Measurements from ENCODE around the gene MICAL3.
"Not testable (repeated sequence)": the region's sequence is repeated elsewhere in the genome, so short reads cannot be mapped to it uniquely, and the experiment has no call there.

MICAL3 gene

DNA sequence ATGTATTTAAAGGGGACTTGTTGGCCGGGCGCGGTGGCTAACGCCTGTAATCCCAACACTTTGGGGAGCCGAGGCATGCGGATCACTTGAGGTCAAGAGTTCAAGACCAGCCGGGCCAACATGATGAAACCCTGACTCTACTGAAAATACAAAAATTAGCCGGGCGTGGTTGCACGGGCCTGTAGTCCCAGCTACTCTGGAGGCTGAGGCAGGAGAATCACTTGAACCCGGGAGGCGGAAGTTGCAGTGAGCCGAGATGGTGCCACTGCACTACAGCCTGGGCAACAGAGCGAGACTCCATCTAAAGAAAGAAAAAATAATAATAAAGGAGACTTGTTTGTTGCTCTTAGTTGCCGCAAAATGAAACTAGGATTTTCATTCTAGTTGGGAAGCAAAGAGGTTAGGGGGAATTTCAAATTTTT is 22.5 kb downstream of the MICAL3 start:
- H3K27me3 ChIP-seq (ENCODE audit: control insufficient read depth in 5 of 5, insufficient read depth in 4 of 5, low read length in 5 of 5); H3K9me3 ChIP-seq (ENCODE audit: control insufficient read depth in 5 of 5, low read length in 5 of 5); H3K36me3 ChIP-seq (ENCODE audit: control insufficient read depth in 5 of 5, insufficient read depth in 5 of 5, low read length in 5 of 5): not testable (repeated sequence)
- Histone ChIP-seq H3K27ac (ENCODE audit: low read depth, low read length) (peak overlapping the region; percentile 90), H3K9ac (ENCODE audit: low read length in 5 of 5) (peak overlapping the region in 1 of 5 donors; percentile 89), H3K4me3 (ENCODE audit: low read depth in 1 of 5, low read length in 5 of 5) (peak overlapping the region; percentile 79 to 90 (median 80)), H3K4me1 (ENCODE audit: control insufficient read depth in 5 of 5, insufficient read depth in 5 of 5, low read length in 5 of 5) (peaks cover 0 to 16% (median 14%) of the 10 kb centered on the region in 5 donors)

DNA sequence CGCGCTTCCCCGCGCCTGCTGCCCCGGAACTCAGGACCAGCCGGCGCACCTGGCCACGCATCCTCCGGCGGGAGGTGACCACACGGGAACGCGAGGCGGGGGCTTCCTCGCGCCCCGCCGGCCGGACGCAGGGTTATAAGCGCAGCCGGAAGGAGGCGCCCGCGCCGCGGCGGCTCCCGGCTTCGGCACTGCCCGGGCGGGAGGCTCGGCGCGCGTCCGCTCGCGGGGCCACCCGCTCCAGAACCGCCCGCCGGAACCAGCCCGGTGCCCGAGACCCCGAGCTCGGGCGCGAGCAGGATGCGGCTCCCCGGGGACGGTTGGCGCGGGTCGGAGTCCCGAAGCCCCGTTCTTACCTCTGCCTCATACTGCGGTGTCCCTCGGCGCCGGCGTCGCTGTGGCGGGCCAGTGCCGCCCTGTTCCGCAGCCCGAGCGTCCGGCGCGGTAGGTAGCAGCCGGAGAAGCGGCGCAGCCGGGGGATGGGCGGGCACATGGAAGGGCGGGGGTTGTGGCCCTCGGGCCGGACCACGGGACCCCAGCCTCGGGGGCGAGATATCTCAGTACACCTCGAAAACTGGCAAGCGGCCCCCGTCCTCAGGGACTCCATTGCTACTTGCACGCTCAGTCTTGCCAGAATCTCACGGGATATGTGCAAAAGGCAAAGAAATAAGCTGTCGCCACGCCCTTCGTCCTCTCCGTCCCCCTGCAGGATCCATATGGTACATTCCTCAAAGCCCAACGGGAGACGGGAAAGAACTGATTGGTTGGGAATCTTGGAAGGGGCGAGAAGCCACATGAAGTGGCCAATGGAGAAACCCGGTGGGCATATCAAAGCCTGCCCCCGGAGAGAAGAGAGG is 23.1 kb downstream of the MICAL3 start:
- Histone ChIP-seq H3K4me1 (ENCODE audit: control insufficient read depth in 5 of 5, insufficient read depth in 5 of 5, low read length in 5 of 5) (peaks cover 0 to 16% (median 14%) of the 10 kb centered on the region in 5 donors), H3K36me3 (ENCODE audit: control insufficient read depth in 5 of 5, insufficient read depth in 5 of 5, low read length in 5 of 5) (no peaks in the 10 kb centered on the region), H3K9ac (ENCODE audit: low read length in 5 of 5) (peak overlapping the region; percentile 68 to 89 (median 79)), H3K4me3 (ENCODE audit: low read depth in 1 of 5, low read length in 5 of 5) (peak overlapping the region; percentile 79 to 90 (median 80)), H3K27ac (ENCODE audit: low read depth, low read length) (peak overlapping the region; percentile 90), H3K9me3 (ENCODE audit: control insufficient read depth in 5 of 5, low read length in 5 of 5) (no peaks in the 10 kb centered on the region), H3K27me3 (ENCODE audit: control insufficient read depth in 5 of 5, insufficient read depth in 4 of 5, low read length in 5 of 5) (no peaks in the 10 kb centered on the region)

DNA sequence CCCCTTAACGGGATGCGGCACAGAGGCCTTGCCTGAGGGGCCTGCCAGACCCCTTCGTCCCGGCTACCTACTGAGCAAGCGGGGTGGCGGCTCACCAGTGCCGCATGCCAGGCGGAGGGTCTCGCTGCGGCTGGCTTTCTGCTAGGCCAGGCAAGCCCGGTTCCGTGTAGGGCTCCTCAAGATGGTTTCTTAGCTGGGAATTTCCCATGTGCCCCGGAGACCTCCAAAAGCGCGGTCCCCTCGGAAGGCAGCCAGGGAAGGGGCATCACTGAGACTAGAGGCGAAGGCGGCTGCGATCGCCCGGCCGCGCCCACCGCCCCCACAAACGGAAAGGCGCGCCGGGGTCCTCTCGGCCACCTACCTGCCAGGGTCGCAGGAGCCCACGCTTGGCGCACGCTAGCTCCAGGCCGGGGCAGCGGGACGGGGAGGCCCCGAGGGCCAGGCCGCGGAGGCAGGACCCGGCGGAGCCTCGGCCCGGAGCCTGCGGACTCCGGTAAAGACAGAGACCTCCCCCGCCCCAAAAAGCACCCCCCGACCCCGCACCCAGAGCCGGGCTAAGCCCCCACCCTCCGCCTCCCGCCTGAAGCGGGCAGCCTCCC is 23.8 kb downstream of the MICAL3 start:
- peak overlapping the region; percentile 53 to 82 (median 80) for H3K4me3 ChIP-seq (ENCODE audit: low read depth in 1 of 5, low read length in 5 of 5)
- H3K36me3 ChIP-seq (ENCODE audit: control insufficient read depth in 5 of 5, insufficient read depth in 5 of 5, low read length in 5 of 5): no peaks in the 10 kb centered on the region
- H3K9me3 ChIP-seq (ENCODE audit: control insufficient read depth in 5 of 5, low read length in 5 of 5): no peaks in the 10 kb centered on the region
- peak overlapping the region; percentile 90 for H3K27ac ChIP-seq (ENCODE audit: low read depth, low read length)
- H3K27me3 ChIP-seq (ENCODE audit: control insufficient read depth in 5 of 5, insufficient read depth in 4 of 5, low read length in 5 of 5): no peaks in the 10 kb centered on the region
- H3K4me1 ChIP-seq (ENCODE audit: control insufficient read depth in 5 of 5, insufficient read depth in 5 of 5, low read length in 5 of 5): peaks cover 0 to 16% (median 14%) of the 10 kb centered on the region in 5 donors
- peak overlapping the region in 4 of 5 donors; percentile 65 to 80 (median 77) for H3K9ac ChIP-seq (ENCODE audit: low read length in 5 of 5)

DNA sequence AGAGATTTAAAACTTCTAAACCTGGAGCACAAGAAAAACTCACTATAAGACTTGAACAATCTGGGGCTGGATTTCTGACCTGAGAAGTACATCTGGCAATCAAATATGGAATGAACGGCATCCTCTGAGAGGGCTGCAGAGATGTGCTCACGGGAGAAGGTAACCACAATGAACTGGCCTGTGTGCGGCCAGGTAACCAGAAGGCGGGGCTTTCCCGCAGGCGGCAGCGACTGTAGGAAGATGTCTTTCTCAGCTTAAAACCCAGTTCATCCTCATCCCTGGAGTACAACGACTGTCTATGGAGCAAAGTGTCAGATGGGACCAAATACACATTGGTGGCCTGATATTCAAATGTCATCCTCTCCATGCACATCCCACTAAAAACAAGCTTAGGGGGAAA is 24.5 kb downstream of the MICAL3 start:
- Histone ChIP-seq H3K4me3 (ENCODE audit: low read depth in 1 of 5, low read length in 5 of 5) (peak overlapping the region in 4 of 5 donors; percentile 53 to 80 (median 80)), H3K27ac (ENCODE audit: low read depth, low read length) (no peak overlapping the region)

GRCh38 chr22:17998913-17999312 is 25.4 kb downstream of the MICAL3 start:
- no peak overlapping the region for H3K9ac ChIP-seq (ENCODE audit: low read length in 5 of 5)
- H3K4me3 ChIP-seq (ENCODE audit: low read depth in 1 of 5, low read length in 5 of 5): no peak overlapping the region
- H3K27ac ChIP-seq (ENCODE audit: low read depth, low read length): no peak overlapping the region
- no peaks in the 10 kb centered on the region for H3K9me3 ChIP-seq (ENCODE audit: control insufficient read depth in 5 of 5, low read length in 5 of 5)
- peaks cover 0 to 22% (median 22%) of the 10 kb centered on the region in 5 donors for H3K4me1 ChIP-seq (ENCODE audit: control insufficient read depth in 5 of 5, insufficient read depth in 5 of 5, low read length in 5 of 5)
- no peaks in the 10 kb centered on the region for H3K27me3 ChIP-seq (ENCODE audit: control insufficient read depth in 5 of 5, insufficient read depth in 4 of 5, low read length in 5 of 5)
- no peaks in the 10 kb centered on the region for H3K36me3 ChIP-seq (ENCODE audit: control insufficient read depth in 5 of 5, insufficient read depth in 5 of 5, low read length in 5 of 5)

More for the DNA sequence above, 24.5 kb downstream of the MICAL3 start:
- peak overlapping the region in 2 of 5 donors; percentile 77 to 80 for H3K9ac ChIP-seq (ENCODE audit: low read length in 5 of 5)
- H3K9me3 ChIP-seq (ENCODE audit: control insufficient read depth in 5 of 5, low read length in 5 of 5): no peaks in the 10 kb centered on the region
- H3K4me1 ChIP-seq (ENCODE audit: control insufficient read depth in 5 of 5, insufficient read depth in 5 of 5, low read length in 5 of 5): peaks cover 0 to 16% (median 14%) of the 10 kb centered on the region in 5 donors
- no peaks in the 10 kb centered on the region for H3K36me3 ChIP-seq (ENCODE audit: control insufficient read depth in 5 of 5, insufficient read depth in 5 of 5, low read length in 5 of 5)
- H3K27me3 ChIP-seq (ENCODE audit: control insufficient read depth in 5 of 5, insufficient read depth in 4 of 5, low read length in 5 of 5): no peaks in the 10 kb centered on the region

DNA sequence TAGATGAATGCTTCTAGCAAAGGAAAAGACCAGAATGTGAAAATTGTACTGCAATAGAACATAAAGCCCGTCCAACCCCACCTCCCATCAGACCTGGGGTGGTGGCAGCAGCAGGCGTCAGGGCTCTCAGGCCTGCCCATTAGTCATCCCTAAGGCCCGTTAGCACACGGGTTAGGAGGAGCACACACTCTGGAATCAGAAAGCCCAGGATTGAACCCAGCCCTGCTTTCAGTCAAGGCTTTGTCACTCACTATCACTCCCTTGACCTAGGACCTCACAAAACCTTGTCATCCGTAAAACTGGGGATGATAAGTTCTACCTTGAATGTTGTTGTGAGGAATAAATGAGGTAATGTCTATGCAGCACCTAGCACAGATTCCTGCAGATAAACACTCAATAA is 26.9 kb downstream of the MICAL3 start:
- Histone ChIP-seq H3K4me1 (ENCODE audit: control insufficient read depth in 5 of 5, insufficient read depth in 5 of 5, low read length in 5 of 5) (peaks cover 1 to 36% (median 35%) of the 10 kb centered on the region in 5 donors), H3K9ac (ENCODE audit: low read length in 5 of 5) (no peak overlapping the region), H3K9me3 (ENCODE audit: control insufficient read depth in 5 of 5, low read length in 5 of 5) (no peaks in the 10 kb centered on the region), H3K27ac (ENCODE audit: low read depth, low read length) (no peak overlapping the region), H3K36me3 (ENCODE audit: control insufficient read depth in 5 of 5, insufficient read depth in 5 of 5, low read length in 5 of 5) (no peaks in the 10 kb centered on the region), H3K27me3 (ENCODE audit: control insufficient read depth in 5 of 5, insufficient read depth in 4 of 5, low read length in 5 of 5) (no peaks in the 10 kb centered on the region), H3K4me3 (ENCODE audit: low read depth in 1 of 5, low read length in 5 of 5) (no peak overlapping the region)

DNA sequence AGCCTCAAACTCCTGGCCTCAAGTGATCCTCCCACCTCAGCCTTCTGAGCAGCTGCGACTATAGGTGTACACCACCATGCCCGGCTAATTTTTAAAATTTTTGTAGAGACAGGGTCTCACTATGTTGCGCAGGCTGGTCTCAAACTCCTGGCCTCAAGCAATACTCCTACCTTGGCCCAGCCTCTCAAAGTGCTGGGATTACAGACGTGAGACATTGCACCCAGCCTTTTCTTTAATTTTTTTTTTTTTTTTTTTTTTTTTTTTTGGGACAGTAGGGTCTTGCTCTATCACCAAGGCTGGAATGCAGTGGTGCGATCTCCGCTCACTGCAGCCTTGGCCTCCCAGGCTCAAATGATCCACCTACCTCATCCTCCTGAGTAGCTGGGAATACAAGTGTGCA is 29.1 kb downstream of the MICAL3 start:
- peaks cover 4 to 49% (median 47%) of the 10 kb centered on the region in 5 donors for H3K4me1 ChIP-seq (ENCODE audit: control insufficient read depth in 5 of 5, insufficient read depth in 5 of 5, low read length in 5 of 5)

GRCh38 chr22:17994424-17995108 is 29.8 kb downstream of the MICAL3 start:
- Histone ChIP-seq H3K9me3 (ENCODE audit: control insufficient read depth in 5 of 5, low read length in 5 of 5) (no peaks in the 10 kb centered on the region), H3K36me3 (ENCODE audit: control insufficient read depth in 5 of 5, insufficient read depth in 5 of 5, low read length in 5 of 5) (no peaks in the 10 kb centered on the region), H3K27me3 (ENCODE audit: control insufficient read depth in 5 of 5, insufficient read depth in 4 of 5, low read length in 5 of 5) (no peaks in the 10 kb centered on the region), H3K4me1 (ENCODE audit: control insufficient read depth in 5 of 5, insufficient read depth in 5 of 5, low read length in 5 of 5) (peaks cover 4 to 47% (median 44%) of the 10 kb centered on the region in 5 donors), H3K4me3 (ENCODE audit: low read depth in 1 of 5, low read length in 5 of 5) (no peak overlapping the region), H3K9ac (ENCODE audit: low read length in 5 of 5) (no peak overlapping the region), H3K27ac (ENCODE audit: low read depth, low read length) (no peak overlapping the region)

More for the DNA sequence above, 29.1 kb downstream of the MICAL3 start:
- H3K27me3 ChIP-seq (ENCODE audit: control insufficient read depth in 5 of 5, insufficient read depth in 4 of 5, low read length in 5 of 5); H3K36me3 ChIP-seq (ENCODE audit: control insufficient read depth in 5 of 5, insufficient read depth in 5 of 5, low read length in 5 of 5); H3K4me3 ChIP-seq (ENCODE audit: low read depth in 1 of 5, low read length in 5 of 5); H3K9me3 ChIP-seq (ENCODE audit: control insufficient read depth in 5 of 5, low read length in 5 of 5); H3K27ac ChIP-seq (ENCODE audit: low read depth, low read length); H3K9ac ChIP-seq (ENCODE audit: low read length in 5 of 5): not testable (repeated sequence)

GRCh38 chr22:17992976-17993375 is 31.4 kb downstream of the MICAL3 start:
- Histone ChIP-seq H3K9ac (ENCODE audit: low read length in 5 of 5) (peak overlapping the region in 1 of 5 donors; percentile 47), H3K4me1 (ENCODE audit: control insufficient read depth in 5 of 5, insufficient read depth in 5 of 5, low read length in 5 of 5) (peaks cover 6 to 55% (median 52%) of the 10 kb centered on the region in 5 donors), H3K27ac (ENCODE audit: low read depth, low read length) (peak overlapping the region; percentile 64)
- H3K9me3 ChIP-seq (ENCODE audit: control insufficient read depth in 5 of 5, low read length in 5 of 5); H3K36me3 ChIP-seq (ENCODE audit: control insufficient read depth in 5 of 5, insufficient read depth in 5 of 5, low read length in 5 of 5); H3K4me3 ChIP-seq (ENCODE audit: low read depth in 1 of 5, low read length in 5 of 5); H3K27me3 ChIP-seq (ENCODE audit: control insufficient read depth in 5 of 5, insufficient read depth in 4 of 5, low read length in 5 of 5): not testable (repeated sequence)
